WI38 (cell line): ENCODE measurements around the gene PPP4R3A.
"Not testable (repeated sequence)": the region's sequence is repeated elsewhere in the genome, so short reads cannot be mapped to it uniquely, and the experiment has no call there.

ENCODE experiments used
- H3K4me3 ChIP-seq: 2 replicates; pipeline ENCODE4 v1.5.1; 2011; ENCODE audit warnings: low read depth, mild to moderate bottlenecking, control low read depth, low read length
- TF ChIP-seq, protein P1 (sequence below): IDR thresholded peaks from 2 replicates; pipeline ENCODE4 v1.5.1; 2012; ENCODE audit warnings: low read depth, mild to moderate bottlenecking, control low read depth, low read length

The PPP4R3A gene

DNA sequence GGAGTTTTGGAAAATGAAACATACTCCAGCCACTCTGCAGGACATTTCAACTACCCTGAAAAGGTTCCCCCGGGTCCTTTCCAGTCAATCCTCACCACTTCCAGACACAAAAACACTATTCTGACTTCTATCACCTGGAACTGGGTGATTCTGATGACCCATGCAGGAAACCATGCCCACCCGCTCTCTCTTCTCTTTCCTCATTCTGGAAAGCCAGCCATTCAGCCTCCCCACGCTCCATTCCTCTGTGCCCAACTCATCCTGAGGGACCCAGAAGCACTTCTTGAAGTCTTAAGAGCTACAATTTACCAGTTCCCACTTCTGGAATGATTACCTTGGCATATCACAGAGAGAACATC lies 95.7 kb downstream of the PPP4R3A start:
- TF ChIP-seq, protein P1, sequence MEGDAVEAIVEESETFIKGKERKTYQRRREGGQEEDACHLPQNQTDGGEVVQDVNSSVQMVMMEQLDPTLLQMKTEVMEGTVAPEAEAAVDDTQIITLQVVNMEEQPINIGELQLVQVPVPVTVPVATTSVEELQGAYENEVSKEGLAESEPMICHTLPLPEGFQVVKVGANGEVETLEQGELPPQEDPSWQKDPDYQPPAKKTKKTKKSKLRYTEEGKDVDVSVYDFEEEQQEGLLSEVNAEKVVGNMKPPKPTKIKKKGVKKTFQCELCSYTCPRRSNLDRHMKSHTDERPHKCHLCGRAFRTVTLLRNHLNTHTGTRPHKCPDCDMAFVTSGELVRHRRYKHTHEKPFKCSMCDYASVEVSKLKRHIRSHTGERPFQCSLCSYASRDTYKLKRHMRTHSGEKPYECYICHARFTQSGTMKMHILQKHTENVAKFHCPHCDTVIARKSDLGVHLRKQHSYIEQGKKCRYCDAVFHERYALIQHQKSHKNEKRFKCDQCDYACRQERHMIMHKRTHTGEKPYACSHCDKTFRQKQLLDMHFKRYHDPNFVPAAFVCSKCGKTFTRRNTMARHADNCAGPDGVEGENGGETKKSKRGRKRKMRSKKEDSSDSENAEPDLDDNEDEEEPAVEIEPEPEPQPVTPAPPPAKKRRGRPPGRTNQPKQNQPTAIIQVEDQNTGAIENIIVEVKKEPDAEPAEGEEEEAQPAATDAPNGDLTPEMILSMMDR, result no peak
- no peak overlapping the region for H3K4me3 ChIP-seq

DNA sequence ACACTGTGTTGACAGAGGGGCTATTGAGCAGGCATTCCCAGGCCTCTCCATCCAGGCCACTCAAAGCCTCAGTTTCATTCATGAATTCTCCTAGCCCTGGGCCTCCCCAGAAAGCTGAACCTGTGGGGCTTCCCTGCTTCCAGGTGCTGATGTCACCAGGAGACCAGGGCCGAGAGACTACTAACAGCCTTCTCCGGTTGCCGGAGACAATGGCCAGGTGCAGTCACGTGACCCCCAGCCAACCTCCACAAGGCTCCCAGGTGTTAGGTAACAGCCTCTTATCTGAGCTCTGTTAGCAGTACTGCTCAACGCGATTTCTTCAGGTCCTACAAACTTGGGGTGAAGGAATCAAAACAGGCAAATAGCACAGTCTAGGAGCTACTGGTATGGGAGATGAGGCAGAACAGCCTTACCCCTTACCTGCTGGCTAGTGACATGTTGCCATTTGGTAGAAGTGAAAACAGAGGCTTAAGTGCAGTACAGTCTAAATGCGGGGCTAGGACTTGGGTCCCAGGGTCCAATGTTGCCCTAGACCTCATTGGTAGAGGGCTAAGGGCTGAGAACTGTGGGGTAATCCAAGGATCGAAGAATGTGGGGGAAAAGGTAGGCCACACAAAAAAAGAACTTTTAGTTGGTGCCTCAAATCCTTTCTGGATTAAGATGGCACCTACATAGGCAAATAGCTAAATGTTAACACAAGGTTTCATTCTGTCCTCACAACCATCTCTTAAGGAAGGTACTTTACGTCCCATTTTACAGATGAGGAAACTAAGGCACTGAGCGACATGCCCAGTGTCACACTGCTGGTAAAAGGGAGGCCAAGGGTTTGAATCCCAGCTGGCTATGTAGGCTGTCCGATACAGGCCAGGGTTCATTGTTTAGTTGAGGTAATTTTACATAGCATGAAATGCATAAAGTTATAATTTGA lies 96.3 kb downstream of the PPP4R3A start:
- H3K4me3 ChIP-seq, result no peak overlapping the region
- TF ChIP-seq, protein P1, result no peak

DNA sequence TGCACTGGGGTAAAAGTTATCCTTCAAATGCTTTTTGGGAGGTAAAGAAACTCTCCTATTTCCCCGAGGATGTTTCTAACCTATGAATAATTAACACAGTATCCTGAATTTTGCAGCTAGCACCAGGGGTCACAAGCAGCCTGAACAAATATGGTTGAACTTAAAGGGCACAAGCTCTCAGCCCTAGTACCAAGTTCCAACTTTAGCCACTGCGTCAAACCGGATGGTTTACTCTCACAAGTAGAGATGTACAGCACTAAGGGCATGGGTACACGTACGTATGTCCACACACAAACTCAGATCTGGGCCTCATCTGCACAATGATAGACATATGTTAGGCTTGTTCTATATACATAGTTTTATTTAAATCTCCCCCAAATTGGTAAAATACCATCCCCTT lies 97.2 kb downstream of the PPP4R3A start:
- TF ChIP-seq, protein P1, result no peak
- no peak overlapping the region for H3K4me3 ChIP-seq

DNA sequence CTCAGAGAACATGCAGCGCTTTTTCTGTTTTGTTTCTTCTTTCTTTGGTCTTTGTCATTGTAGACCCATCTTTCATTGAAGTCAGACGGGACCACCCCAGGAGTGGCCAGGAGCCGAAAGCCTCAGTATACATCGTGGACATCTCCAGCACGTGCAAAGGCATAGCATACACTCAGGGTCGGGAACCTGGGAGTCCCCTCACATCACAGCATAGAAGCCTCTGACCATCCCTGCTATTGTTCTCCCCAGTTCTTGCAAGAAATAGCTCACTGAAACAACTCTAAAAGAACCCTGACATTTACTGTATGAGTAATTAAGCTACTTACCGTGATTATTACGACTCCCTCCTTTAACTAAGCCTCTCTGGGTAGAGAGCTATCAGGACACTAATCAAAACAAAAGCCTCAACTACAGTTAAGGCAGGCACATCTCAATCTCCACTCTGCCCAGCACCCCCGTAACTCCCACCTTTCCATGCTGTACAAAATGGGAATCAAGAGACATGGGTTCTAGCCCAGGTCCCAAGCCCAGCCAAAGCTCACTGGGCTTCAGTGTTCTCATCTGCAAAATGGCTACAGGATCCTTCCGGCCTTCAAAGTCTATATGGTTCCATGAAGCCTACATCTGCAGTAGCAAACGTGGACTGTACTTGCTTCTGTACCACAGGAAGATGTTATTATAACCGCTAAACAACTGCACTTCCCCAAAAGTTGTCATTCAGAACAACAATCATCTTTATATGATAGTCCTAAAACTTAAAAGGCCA lies 99.2 kb downstream of the PPP4R3A start:
- TF ChIP-seq, protein P1, result no peak
- H3K4me3 ChIP-seq, result no peak overlapping the region

DNA sequence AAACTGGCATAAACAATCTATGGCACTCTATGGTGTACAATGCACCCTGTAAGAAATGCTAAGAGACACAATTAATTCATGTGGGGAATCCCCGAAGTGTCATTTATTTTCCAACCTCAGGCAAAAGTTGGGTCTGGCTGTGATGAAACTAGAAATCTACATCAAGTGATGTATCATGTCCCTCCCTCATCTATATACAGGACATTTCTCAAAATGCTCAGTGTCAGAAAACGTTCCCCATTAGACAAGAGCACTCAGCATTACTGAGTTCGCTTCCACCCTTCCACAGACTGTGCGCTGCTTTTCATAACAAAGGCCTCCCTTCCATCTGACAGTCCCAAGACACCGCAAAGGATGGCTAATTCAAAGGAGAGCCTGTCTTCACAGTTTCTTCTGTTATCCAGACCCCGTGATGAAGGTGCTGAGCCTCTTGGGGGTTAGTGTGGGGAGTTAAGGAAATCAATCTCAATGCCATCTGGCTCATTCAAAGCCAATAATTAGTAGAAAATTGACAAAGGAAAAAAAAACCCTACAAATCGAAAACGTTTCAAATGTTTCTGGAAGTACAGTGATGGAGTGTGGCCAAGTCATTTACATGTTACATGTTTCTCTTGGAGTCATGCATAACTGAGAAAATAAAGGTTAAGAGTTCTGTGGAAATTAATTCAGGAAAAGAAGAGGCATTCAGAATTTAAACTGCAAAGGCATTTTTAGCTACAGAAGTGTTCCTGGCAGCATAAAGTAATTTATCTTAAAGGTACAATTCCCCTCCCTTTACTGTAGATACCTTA lies 100.0 kb downstream of the PPP4R3A start:
- TF ChIP-seq, protein P1, result no peak
- no peak overlapping the region for H3K4me3 ChIP-seq

DNA sequence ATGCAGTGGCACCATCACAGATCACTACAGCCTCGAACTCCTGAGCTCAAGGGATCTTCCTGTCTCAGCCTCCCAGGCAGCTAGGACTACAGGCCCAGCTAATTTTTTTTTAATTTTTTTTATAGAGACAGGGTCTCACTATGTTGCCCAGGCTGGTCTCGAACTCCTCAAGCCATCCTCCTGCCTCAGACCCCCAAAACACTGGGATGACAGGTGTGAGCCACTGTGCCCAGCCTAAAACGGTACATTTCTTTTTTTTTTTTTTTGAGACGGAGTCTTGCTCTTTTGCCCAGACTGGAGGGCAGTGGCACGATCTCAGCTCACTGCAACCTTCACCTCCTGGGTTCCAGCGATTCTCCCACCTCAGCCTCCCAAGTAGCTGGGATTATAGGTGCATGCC lies 100.9 kb downstream of the PPP4R3A start:
- H3K4me3 ChIP-seq, result not testable (repeated sequence)
